ENCODE data around the gene ACTN4. TPM values are rescaled to one million over a fixed set of nuclear protein-coding genes. Genes with fewer than 3 reads are reported as not detected.

The ACTN4 gene
- total RNA-seq, 1 donor, result 280 TPM

GRCh38 chr19:38666663-38667511, 19.4 kb downstream of the ACTN4 start:
- H3K4me3 ChIP-seq (ENCODE audit: low read depth, low read length), result no peak overlapping the region
- TF ChIP-seq CTCF (IDR thresholded peaks at IDR 0.05; ENCODE audit: insufficient read depth, low read length), result no peak
- peak; percentile 76 for DNase-seq (ENCODE audit: low read depth)

GRCh38 chr19:38667661-38668171, 20.3 kb downstream of the ACTN4 start:
- peak; percentile 62 for DNase-seq (ENCODE audit: low read depth)
- no peak for TF ChIP-seq CTCF (IDR thresholded peaks at IDR 0.05; ENCODE audit: insufficient read depth, low read length)
- no peak overlapping the region for H3K4me3 ChIP-seq (ENCODE audit: low read depth, low read length)

- no peak for DNase-seq (ENCODE audit: low read depth)
- no peak overlapping the region for H3K4me3 ChIP-seq (ENCODE audit: low read depth, low read length)
- TF ChIP-seq CTCF (IDR thresholded peaks at IDR 0.05; ENCODE audit: insufficient read depth, low read length), result no peak
Observed at GRCh38 chr19:38669552-38669951, 22.1 kb downstream of the ACTN4 start.

GRCh38 chr19:38670921-38671398, 23.5 kb downstream of the ACTN4 start:
- no peak for DNase-seq (ENCODE audit: low read depth)
- TF ChIP-seq CTCF (IDR thresholded peaks at IDR 0.05; ENCODE audit: insufficient read depth, low read length), result no peak
- H3K4me3 ChIP-seq (ENCODE audit: low read depth, low read length), result no peak overlapping the region

GRCh38 chr19:38671654-38672053, 24.2 kb downstream of the ACTN4 start:
- H3K4me3 ChIP-seq (ENCODE audit: low read depth, low read length), result no peak overlapping the region
- no peak for TF ChIP-seq CTCF (IDR thresholded peaks at IDR 0.05; ENCODE audit: insufficient read depth, low read length)
- peak; percentile 61 for DNase-seq (ENCODE audit: low read depth)

GRCh38 chr19:38673030-38673429, 25.6 kb downstream of the ACTN4 start:
- DNase-seq (ENCODE audit: low read depth), result no peak
- TF ChIP-seq CTCF (IDR thresholded peaks at IDR 0.05; ENCODE audit: insufficient read depth, low read length), result no peak
- H3K4me3 ChIP-seq (ENCODE audit: low read depth, low read length), result no peak overlapping the region

All from fibroblast of the aortic adventitia (primary cell).